GM18502 (cell line): ENCODE data around the gene FMN1.

ENCODE experiments used
- ATAC-seq: cut with Tn5 transposase; IDR thresholded peaks from one replicate; pipeline ENCODE4 v1.9.1; 2021; ENCODE audit warnings: mild to moderate bottlenecking; ENCODE audit not compliant: unreplicated experiment, poor library complexity

FMN1 gene

DNA sequence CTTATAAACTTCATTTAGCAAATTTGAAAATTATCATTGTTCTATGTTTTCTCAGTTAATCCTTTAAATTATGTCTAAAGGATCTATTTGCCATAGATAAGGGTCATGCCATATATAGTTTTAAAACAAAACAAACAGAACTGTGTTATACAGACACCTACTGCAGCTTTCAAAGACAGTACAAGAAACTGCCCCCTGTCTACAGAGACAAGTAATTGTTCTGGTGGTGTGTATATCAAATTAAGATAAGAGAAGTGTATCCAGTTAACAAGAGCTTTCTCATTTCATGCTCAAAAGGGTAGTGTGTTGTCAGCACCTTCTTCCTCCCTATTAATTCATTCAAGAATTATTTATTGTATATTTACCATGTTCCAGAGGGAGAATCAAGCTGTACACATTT lies 201.2 kb downstream of the FMN1 start:
- ATAC-seq = no peak

DNA sequence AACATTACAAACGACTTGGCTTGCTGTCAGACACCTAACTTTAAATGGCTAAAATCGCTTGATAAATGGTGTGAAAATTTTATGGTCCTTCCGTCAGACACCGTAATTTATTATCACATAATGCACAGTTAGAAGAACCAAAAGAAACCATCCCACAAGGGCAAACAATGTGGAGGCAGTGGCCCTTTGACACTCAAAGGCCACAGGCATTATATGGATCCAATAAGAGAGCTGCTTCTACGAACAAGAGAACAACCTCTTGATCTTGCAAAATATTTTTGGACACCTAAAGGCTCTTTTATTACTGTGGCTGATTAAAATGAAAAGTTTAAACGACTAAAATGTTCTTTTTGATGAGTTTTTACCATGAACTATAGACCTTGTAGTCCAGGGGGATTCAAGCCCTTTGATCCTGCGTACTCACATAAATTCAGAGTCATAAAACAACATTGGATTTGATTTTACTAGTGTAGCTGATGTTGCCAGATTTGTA lies 202.8 kb downstream of the FMN1 start:
- no peak for ATAC-seq

DNA sequence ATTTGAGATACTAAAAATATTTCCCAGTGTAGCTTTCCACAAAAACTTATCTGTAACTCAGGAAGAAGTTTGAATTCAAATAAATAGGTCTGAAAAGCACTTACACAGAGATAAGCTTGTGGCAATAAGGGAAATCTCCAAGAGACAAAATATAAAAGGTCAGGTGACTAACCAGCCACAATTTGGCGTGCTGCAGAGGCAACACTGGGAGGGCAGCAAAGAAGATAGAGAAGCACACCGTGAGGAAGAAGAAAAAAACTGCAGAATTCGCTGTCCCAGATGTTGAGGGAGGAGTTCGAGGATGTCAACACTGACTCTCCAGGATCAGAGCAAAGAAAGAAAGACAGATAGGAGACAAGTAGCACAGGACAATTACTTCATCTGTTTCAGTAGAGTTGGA lies 204.4 kb downstream of the FMN1 start:
- ATAC-seq = no peak

DNA sequence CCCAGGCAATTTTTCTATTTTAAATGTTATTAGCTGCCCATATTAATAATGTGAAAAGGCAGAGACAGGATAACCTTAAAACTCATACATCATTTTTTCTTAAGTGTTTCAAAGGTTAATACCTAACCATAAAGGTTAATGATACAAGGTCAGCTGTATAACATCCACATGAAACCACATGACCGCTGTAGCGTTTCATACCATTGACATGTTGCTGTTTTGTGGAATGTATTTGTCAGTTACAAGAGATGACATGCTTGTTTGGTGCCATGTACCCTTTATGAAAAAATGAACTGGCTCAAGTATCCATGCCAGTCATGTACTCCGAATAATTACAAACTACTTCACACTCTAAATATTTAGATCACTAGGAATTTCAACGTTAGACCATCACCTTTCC lies 207.4 kb downstream of the FMN1 start:
- ATAC-seq = no peak

DNA sequence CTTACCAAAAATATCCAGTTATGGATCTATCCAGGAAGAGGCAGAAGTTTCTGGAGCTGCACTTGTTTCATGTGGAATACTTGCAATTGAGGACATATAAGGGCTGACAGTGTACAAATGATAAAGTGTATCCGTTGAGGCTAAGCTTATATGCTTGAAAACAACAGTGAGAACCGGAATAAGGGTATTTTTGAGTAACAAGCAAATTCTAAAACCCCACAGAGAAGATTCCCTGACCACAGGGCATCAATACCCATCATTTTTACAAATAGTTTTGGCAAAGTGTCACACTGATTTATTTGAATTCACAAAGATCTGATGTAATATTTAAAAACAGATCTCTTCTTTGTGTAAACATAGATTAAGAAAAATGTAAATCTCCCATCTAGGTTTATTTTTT lies 208.4 kb downstream of the FMN1 start:
- no peak for ATAC-seq

DNA sequence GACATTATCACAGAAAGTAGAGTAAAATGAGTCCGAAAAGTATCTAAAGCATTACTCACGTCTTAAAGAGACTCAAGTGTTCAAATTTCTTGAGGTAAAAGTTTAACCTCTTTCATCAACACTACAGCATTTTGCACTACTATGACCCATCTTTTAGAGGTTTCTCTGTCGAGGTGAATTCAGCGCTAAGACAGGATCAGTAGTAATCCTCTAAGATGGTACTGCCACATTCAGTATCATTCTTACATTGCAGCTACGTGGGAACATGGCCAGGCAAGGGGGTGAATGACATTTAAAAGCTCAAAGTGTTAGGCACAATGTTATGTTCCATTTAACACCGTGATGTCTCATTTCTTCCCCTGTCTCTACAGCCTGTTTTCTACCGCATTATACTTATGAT lies 210.8 kb downstream of the FMN1 start:
- ATAC-seq = no peak

DNA sequence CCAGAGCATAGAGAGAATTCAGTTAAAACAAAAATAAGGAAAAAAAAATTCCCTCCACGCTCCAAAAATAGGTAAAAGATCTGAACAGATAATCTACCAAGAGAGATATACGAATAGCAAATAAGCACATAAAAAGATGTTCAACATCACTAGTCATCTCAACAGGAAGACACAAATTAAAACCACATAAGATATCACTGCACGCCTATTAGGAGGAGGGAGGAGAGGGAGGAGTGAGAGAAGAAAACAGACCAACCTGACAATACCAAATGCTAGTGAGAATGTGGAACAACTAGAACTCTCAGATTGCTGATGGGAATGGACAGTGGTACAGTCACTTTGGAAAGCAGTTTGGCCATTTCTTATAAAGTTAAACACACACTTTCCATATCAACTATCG lies 212.5 kb downstream of the FMN1 start:
- ATAC-seq = no peak

DNA sequence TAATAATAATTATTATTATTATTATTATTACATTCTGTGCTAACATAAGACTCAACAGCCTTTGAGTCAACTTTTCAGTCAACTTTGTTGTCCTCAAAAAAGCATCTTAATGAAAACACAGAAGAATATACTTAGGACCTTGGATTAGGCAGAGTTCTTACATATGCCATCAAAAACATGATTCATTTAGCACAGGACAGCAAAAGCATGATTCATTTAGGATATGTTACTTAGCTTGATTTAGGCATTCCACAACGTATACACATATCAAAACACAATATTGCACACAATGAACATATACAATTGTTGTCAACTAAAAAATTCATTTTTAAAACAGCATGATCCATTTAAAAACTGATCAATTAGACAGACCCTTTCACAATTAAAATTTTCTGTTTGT lies 213.0 kb downstream of the FMN1 start:
- no peak for ATAC-seq

DNA sequence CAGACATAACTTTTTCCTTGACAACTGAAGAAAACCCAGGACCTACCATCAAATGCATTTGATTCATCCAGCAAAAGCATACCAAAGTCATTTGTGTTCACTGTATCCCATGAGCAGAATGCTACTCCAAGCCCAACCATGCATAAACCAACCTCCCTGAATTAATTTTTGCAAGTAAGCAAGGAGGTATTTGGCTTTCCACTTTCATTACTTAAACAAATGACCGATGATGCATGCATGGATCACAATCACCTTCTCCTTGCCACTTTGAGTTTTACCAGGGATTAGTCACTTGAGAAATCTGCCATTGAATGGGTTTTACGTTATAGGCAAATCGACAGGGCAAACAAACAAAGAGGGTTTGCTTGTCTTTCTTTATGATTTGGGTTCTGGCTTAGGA lies 214.8 kb downstream of the FMN1 start:
- no peak for ATAC-seq

DNA sequence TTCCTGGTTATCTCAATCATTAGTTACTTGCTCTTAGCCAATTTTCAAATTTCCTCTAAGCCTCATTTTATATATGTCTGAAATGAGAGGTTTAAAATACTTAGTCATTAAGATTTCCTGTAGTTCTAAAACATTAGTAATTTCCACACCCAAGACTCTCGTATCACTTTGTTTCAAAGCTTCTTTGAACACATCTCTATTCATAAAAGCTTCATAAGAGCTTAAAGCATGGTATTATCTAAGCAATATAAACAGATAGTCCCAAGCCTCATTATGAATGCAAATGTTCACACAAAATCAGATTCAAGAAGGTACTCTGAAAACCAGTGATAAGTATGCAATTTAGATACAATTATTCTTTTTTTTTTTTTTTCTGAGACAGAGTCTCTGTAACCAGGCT lies 217.0 kb downstream of the FMN1 start:
- no peak for ATAC-seq

DNA sequence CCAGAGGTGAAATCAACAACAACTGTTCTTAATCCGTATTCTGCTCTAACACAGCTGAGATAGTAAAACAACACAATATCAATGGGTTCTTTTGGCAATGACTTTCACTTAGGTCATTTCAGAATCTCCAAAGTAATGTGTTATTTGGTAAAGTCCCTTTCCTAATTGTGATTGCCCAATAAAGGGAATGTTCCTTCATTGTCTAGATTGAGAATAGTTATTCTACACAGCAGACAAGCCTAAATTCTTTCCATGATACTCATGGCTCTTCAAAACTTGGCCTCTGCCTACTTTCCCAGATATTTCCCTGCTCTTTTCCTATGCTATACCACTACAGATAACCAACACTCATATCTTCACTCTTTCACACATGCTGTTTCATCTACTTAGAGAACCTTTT lies 219.8 kb downstream of the FMN1 start:
- ATAC-seq = no peak

DNA sequence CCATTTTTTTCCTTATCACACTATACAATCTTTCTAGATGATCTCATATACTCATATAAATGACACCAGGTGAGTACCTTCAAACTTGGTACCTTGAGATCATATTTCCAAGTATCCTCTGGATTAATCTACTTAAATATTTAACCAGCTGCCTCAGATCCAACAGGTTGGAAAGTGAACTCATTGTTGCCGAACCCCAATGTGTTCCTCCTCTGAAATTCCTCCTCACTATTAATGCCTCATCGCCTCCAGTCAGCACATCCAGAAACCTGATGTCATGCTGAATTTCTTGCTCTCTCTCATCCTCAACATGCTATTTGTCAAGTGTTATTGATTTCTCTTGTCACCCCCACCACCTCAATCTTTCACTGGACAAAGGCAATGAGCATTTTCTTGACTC lies 221.8 kb downstream of the FMN1 start:
- ATAC-seq = no peak

DNA sequence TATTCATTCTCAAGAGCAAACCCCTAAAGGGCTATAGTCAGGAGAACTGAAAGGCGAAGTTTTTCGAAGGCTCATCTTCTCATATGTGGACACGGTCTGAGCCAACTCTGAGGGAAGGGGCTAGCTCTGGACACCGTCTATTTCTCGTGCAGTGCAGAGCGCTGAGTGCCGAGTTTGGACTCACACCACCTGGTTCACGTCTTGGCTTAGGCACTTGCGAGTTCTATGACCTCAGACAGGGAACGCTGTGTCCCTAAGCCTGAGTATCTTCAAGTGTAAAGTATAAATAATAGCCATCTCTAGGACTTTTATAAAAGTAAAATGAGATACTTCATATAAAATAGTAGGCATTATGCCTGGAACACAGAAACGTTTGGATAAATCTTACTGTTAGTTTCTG lies 223.7 kb downstream of the FMN1 start:
- ATAC-seq = no peak

DNA sequence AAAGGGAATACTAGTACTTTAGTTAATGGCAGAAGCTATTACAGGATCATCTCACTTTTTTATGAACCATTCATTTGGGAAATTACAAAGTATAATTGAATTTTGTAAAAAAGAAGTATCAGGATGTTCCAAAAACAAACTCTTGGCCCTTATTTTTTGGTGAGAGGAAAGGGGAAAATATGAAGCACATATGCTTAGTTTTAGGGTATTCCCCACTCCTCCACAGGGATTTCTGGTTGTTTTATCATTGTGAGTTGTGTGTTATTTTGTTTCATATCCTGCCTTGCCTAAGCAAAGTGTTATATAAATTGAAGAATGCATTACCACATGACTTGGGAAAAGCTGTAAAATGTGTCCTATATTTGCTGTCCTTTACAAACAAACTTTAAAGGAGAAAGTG lies 227.0 kb downstream of the FMN1 start:
- no peak for ATAC-seq

DNA sequence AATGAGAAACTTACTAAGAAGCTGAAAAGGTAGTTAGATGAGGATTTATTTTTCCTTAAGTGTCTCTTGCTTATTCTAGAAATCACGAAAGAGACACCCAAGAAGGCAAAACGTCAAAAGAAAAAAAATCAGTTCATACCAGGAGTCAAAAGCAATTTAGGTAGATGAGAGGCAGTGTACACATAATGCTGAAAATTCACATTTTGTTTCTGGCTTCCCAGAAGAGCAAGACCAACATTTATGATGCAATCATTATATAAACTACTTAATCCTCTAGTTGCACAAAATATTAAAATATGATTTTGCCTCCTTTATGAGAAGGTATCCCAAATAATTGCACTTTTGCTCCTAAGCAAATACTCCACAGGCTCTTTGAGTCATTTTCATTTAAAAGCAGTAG lies 228.0 kb downstream of the FMN1 start:
- no peak for ATAC-seq

DNA sequence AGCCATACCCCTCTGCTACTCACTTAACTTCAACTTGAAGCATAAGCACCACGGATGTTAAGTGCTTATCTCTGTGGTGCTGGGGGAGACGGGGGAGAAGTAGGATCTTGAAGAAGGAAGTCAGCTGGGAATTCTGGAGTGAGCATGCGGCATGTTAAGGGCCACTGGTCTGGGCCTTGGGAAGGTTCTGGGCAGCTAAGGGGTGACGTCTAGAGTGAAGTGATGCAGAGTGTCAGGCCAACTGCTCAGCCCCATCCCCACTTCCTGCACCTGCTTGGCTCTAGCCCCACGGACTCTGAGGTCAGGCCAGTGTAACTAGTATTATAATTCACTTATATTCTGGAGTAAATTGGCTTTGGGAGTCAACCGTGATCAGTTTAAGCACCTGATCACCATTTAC lies 228.6 kb downstream of the FMN1 start:
- no peak for ATAC-seq

DNA sequence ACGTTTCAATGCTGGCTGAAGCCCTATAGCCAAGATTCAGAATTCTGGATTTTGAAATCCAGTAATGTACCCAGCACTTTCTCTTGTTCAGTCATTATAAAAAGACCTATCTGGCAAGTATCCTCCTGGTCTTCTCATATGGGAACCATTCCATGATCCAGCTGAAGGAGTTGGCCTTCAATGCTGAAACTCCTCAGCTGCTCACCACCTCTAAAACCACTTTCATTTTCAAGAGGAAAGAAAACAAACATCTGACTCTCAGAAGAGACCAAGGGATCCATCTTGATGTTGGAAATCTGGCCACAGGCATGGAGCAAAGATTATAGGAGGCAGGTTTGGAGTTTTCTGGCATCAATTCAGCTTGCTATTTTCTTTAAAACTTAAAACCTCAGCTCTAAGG lies 235.4 kb downstream of the FMN1 start:
- ATAC-seq = no peak

DNA sequence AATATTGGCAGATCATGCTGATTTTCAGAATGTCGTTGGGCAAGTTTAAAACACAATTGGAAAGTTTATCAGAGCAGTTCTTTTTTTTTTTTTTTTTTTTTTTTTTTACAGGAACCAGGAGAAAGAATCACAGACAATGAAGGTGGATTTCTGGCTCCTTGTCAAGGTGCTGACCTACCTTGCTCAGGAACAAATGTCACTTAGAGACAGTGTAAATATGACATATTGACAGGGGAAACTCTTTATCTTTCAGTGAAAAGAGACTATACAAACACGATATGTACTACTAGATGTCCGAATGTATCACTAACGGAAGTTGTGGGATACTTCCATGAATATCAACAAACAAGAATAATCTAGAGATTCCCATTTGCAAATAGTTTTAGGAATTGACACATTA lies 237.3 kb downstream of the FMN1 start:
- ATAC-seq = no peak

DNA sequence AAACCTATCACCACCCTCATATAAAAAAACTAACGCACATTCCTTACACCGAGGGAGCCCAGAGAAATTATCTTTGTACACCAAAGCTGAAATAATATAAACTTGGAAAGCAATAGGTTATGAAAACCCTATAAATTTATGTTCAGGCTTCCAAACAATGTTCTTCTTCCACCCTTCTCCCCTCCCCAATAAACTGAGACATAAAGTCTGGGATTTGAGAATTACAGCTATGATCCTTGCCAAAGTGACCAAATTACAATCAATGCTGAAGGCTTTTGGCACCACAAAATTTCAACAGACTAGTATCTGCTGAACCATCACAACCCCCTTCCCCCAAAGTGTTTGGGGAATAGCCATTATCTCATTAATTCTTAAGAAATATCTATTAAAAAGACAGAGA lies 237.8 kb downstream of the FMN1 start:
- no peak for ATAC-seq

DNA sequence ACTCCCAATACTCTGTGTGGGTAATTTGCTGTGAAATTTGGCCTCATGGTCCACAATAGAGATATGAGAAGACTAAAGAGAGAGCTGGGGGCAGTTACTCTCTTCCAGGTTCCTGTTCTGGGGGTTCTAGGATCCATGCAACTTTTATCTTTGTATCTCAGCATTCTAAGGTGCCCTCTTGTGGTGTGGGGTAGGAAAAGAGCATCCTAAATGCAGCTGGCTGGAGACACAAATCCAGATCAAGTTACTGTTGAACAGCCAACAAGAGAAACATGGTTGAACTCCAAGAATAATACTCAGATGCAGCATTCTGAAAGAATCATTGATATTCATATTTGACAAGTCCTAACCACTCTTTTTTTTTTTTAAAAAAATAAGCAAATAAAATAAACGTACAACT lies 238.5 kb downstream of the FMN1 start:
- ATAC-seq = no peak

DNA sequence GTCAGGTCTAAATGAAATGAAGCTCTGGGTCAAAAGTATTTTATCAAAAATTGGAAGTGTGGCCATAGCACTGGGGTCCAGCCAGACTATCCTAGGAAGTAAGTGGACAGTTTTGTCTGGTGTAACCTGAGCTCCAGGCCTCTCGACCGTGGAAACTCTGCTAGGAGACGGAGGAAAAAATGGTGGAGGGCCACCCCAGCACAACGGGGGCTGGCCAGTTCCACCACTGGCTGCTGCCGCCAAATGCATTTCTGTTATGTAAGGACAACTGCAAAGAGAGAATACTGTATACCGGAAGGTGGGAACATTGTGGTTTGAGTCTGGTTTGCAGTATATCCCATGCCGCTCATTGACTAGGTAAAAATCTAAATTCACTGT lies 241.0 kb downstream of the FMN1 start:
- ATAC-seq = no peak

DNA sequence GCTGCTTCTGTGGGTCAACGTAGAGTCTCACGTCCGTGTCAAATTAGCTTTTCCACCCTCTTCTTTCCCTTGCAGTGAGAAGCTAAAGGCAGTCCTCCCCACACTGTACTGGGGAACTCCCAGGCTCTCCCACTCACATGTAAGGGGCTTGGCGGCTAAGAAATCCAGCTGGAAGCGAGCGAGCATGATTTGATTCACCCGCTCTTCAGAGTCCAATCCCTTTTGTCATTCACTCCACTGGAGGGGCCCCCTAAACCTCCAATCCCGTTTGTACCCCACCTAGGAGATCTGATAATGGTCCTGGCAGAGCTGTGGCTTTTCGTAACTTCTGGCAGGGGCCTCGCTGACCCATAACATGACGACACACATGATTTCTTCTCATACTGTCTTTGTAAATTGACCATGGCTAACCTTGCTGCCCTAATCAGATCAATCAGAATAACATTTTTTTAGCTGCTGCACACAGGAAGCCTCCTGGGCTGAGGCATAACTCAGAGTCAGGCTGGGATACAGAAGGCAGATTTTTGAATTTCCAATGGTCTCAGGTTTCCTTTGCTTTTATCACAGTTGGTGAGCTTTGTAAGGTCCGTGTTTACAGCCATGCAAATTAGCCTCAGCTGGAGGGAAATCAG lies 241.5 kb downstream of the FMN1 start:
- ATAC-seq = no peak
